GM19240 (cell line): ENCODE data around the gene PTPRN2.
"Not testable (repeated sequence)": the region's sequence is repeated elsewhere in the genome, so short reads cannot be mapped to it uniquely, and the experiment has no call there.

ENCODE experiments used
- DNase-seq: peaks from one replicate; pipeline ENCODE4 v3.0.0; 2011; ENCODE audit warnings: low spot score; ENCODE audit not compliant: insufficient read length

PTPRN2 gene

DNA sequence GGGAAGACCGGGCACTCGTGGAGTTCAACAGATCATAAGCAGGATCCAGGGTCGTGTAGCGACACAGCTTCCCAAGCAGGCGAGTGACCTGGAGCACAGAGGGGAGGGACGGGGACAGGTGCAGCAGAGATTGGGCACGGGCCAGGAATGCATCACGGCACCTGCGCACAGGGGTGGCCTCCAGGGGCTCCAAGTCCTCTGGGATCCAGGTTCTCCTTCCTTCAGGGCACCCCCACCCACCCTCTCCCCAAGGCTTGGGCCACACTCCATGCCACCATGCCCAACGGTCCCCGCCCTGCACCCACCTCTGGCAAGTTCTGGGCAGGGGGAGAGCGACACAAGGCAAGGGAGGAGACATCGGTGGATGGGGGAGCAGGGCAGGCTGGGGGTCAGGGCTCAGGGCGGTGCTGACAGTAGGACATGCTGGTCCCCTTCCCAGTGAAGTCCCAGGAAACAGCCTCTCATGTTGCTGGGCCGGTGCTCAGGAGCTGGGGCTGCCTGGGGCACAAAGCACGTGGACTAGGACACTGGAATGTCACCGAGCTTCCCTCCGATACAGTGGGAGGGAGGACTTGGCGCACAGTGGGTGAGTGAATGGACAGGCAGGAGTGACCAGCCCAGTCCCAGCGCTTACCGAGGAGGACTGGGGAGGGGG lies 597.3 kb downstream of the PTPRN2 start:
- no peak for DNase-seq

DNA sequence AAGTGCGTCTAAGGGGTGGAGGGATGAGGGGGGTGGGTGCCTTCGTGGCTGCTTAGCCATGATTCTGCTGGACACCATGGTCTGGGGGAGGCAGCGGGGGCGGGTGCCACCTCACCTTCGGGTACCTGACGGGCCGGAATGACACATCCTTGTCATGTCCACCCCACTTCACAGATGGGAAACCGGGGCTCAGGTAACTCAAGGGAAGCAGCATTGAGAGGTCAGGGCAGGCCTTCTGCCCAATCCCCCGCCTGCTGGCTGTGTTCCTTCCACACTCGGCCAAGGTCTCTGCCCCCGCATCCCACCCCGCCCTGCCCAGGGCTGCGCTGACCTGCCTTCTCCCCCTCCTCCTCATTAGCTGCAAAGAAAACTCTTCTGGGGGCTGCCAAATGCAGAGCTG lies 598.0 kb downstream of the PTPRN2 start:
- DNase-seq: no peak

GRCh38 chr7:157987906-157988305 lies 599.7 kb downstream of the PTPRN2 start:
- no peak for DNase-seq

- no peak for DNase-seq
Measured at GRCh38 chr7:157986051-157986450, 601.6 kb downstream of the PTPRN2 start.

DNA sequence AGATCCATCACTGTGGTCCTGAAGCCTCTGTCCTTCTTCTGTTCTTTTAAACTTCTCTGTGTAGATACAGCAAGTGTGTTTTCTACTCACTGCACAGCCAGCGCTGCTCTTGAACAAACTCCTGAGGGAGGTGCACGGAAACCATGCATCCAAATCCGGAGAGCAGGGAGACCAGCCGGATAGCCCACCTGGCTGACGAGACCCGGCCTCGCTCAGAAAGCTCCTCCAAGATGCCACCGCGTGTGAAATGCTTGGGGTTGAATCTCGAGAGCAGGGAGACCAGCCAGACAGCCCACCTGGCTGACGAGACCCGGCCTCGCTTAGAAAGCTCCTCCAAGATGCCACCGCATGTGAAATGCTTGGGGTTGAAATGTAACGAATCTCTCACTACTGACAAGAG lies 602.0 kb downstream of the PTPRN2 start:
- DNase-seq: no peak

- no peak for DNase-seq
Measured at GRCh38 chr7:157984423-157985163, 603.0 kb downstream of the PTPRN2 start.

DNA sequence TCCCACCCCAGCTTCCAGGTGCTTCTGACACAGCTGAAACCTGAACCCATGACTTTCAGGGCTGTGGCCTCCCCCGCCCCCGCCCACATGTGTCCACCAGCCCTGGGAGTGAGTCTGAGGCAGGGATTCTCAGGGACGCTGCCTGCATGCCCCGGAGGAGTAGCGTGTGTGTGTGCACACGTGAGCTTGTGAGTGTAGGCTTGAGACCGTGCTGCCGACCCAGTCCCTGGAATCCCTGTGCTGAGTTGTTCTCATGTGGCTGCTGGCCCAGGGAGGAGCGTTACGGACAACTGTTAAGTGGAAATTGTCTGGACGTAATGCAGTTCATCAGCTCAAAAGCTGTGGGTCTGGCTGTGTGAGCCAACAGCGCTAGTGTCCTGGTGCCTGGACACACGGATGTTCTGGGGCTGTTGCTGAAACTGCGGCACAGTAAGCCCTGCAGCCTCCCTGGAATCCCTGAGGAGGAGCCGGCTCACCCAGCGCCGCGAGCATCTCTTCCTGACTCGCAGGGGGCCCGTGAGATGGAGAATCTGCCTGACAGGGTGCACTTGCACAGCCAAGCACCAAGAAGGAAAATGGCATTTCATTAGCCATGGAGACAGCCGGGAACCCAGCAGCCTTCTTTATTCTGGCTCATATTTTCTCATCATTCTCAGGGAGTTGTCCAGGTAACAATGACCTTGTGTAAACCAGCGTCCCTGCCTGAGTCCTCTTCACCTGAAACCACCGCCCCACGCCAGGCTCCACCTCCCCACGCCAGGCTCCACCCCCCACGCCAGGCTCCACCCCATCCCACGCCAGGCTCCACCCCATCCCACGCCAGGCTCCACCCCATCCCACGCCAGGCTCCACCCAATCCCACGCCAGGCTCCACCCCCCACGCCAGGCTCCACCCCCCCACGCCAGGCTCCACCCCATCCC lies 603.9 kb downstream of the PTPRN2 start:
- DNase-seq: no peak

GRCh38 chr7:157981778-157982177 lies 605.8 kb downstream of the PTPRN2 start:
- DNase-seq: no peak

- DNase-seq: no peak
Measured at GRCh38 chr7:157980774-157981173, 606.8 kb downstream of the PTPRN2 start.

GRCh38 chr7:157980341-157980731 lies 607.3 kb downstream of the PTPRN2 start:
- not testable (repeated sequence) for DNase-seq

GRCh38 chr7:157979636-157980340 lies 607.8 kb downstream of the PTPRN2 start:
- DNase-seq: no peak

- no peak for DNase-seq
Measured at GRCh38 chr7:157978766-157979165, 608.9 kb downstream of the PTPRN2 start.

DNA sequence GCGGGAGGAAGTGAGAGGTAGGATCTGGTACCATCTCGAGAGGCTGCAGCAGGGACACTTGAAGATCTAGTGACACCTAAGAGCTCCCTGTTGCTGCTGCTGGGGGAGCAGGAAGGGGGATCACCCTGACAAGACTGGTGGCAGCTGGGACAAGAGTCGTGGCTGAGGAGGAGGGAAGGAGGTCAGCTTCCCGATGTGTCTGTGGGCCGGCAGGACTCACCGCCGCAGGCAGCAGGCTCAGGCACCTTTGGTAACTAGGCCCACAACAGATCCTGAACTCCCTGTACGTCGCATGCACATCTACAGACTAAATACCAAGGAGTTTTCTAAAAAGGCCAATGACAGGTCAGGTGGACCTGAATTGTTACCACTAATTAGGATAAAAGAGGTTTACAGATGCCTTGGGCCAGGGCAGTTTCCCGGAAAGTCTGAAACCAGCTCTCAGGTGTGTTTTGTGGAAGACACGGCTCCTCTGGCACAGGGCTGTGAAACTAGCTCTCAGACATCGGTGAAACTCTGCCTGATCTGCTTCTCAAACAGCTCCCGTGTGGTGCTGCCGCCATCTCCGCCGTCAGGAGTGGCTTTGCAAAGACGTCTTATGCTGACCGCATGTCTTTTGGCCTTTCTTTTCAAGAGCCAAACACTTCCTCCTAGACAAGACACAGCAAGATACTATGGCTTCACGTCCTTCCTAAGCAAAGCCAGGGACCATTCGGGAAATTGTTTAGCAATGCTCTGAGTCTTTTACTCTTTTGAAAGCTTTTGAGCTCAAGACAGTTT lies 609.7 kb downstream of the PTPRN2 start:
- no peak for DNase-seq

- no peak for DNase-seq
Measured at GRCh38 chr7:157977306-157977705, 610.3 kb downstream of the PTPRN2 start.

DNA sequence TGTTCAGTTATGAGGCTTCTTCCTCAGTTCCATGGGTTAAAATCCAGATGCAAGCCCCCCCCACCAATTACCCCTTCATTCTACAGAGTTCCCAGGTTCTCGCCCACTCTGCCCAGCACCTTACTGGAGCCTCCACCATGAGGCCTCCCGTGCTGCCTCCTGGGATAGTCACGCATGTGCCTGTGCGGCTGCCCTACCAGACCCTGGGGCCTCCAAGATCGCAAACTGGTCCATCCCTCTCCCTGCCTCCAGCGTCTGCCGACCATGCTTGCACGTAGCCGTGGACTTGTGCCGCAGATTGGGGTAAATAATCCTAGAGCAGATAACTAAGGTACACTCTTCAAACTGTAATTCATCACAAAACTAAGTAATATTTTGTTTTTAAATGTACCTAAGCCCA lies 611.2 kb downstream of the PTPRN2 start:
- DNase-seq: no peak

GRCh38 chr7:157975401-157976372 lies 611.9 kb downstream of the PTPRN2 start:
- no peak for DNase-seq

DNA sequence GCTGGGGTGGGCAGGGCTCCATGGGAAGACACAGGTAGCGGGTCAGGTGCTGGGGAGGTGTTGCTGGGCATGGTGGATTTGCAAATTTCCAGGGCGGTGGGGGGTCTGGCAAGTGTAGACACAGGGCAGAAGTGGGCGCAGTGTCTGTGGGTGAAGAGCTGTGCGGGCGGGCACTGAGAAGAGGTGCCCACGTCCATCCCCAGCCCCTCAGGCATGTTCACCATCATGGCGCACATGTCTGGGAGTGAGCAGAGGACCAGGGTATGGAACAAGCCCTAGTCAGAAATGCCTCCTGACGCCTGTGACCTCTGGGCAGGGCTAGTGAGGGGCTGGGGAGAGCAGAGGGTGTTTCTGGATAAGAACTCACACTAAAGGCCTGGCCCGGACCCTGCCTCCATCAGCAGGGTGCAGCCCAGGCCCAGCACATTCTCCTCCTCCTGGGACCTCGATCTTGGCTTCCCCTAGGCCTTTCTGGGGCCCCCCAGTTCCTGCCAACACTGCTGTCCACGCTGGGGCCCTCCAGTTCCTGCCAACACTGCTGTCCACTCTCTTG lies 612.9 kb downstream of the PTPRN2 start:
- no peak for DNase-seq

- DNase-seq: no peak
Measured at GRCh38 chr7:157973971-157974677, 613.5 kb downstream of the PTPRN2 start.

- no peak for DNase-seq
Measured at GRCh38 chr7:157972914-157973313, 614.7 kb downstream of the PTPRN2 start.
